ENCODE results near the gene LIN7C.

The LIN7C gene

DNA sequence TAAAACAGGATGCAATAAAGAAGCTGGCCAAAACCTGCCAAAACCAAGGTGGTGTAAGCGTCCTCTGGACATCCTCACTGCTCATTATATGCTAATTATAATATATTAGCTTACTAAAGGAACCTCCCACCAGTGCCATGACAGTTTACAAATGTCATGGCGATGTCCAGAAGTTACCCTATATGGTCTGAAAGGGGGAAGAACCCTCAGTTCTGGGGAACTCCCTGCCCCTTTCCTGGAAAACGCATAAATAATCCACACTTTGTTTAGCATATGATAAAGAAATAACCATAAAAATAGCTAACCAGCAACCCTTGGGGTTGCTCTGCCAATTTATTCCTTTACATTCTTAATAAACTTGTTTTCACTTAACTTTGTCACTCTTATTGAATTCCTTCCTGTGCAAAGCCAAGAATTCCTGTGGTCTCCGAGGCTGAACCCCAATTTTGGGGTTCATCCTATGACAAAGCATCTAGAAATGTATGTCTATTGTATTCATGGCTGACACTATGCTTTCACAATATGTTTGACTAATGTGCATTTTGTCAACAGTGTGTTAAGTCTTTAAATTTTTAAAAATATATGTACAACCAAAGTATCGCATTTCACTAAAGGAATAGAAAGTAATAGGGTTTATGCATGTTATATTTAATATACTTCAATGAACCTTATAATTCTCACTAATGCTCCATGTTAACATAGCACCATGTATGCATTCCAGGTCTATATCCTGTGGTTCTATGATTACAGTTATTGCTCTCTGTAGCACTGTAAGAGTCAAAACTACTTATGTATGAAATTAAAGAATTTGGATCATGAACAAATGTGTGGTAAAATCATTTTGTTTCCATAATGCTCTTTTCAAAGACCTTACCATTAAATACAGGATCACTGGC lies 59.0 kb downstream of the LIN7C start:
- no peak for DNase-seq (ENCODE audit: low spot score in 2 of 2)
- H3K27me3 Mint-ChIP-seq, result peaks cover 4% of the 10 kb centered on the region
- no peaks in the 10 kb centered on the region for H3K4me1 Mint-ChIP-seq
- H3K36me3 Mint-ChIP-seq (ENCODE audit: insufficient read depth), result no peaks in the 10 kb centered on the region
- no peaks in the 10 kb centered on the region for H3K9me3 Mint-ChIP-seq
- H3K4me3 Mint-ChIP-seq, result no peak overlapping the region
- ATAC-seq (replicated peaks; ENCODE audit: extremely low read depth, poor library complexity, severe bottlenecking), result no peak
- H3K27ac Mint-ChIP-seq (ENCODE audit: low read depth), result no peak overlapping the region

DNA sequence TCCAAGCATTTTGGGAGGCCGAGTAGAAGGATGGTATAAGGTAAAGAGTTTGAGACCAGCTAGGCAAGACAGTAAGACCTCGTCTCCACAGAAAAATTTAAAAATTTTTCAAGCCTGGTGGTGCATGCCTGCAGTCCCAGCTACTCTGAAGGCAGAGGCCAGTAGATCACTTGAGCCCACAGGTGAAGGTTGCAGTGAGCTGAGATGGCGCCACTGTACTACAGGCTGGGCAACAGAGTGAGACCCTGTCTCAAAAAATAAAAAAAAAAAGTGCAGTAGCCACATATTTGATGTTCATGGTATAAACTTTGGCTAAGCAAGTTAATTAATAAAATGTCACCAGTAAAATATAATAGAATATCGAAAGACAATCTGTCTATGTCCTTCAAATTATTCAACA lies 60.9 kb downstream of the LIN7C start:
- no peak for ATAC-seq (replicated peaks; ENCODE audit: extremely low read depth, poor library complexity, severe bottlenecking)
- Mint-ChIP-seq H3K4me3 (no peak overlapping the region), H3K36me3 (ENCODE audit: insufficient read depth) (no peaks in the 10 kb centered on the region), H3K27ac (ENCODE audit: low read depth) (no peak overlapping the region), H3K9me3 (no peaks in the 10 kb centered on the region), H3K4me1 (no peaks in the 10 kb centered on the region), H3K27me3 (peaks cover 21% of the 10 kb centered on the region)
- no peak for DNase-seq (ENCODE audit: low spot score in 2 of 2)

DNA sequence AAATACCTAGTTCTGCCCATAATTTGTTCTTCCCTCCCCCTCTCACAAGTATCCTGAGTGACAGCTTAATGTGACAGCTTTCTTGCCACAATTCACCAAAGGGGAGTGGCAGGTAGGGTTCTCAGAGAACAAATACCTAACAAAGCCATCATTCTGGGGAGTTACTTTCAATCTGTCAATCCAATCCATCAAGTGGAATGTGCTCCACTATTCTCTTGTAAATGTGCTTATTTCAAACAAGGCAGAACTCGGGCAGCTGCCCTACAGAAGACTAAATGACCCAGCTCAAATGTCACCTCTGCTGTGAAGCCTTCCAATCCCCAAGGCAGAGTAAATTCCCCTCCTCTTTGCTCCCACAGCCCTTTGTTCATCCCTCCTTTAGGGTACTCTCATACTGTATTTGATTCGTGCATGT lies 61.8 kb downstream of the LIN7C start:
- Mint-ChIP-seq H3K4me3 (no peak overlapping the region), H3K27me3 (peaks cover 21% of the 10 kb centered on the region), H3K9me3 (no peaks in the 10 kb centered on the region), H3K36me3 (ENCODE audit: insufficient read depth) (no peaks in the 10 kb centered on the region), H3K4me1 (no peaks in the 10 kb centered on the region), H3K27ac (ENCODE audit: low read depth) (no peak overlapping the region)
- no peak for ATAC-seq (replicated peaks; ENCODE audit: extremely low read depth, poor library complexity, severe bottlenecking)
- DNase-seq (ENCODE audit: low spot score in 2 of 2), result no peak
